Activated naive CD8-positive, alpha-beta T cell treated with anti-CD3 and anti-CD28 coated beads, Interleukin-2, amount 10 ng/mL, durations not matched to agents 7 days and 5 days (primary cell): Measurements from ENCODE around the gene SOD2. TPM values are rescaled to one million over a fixed set of nuclear protein-coding genes. Genes with fewer than 3 reads are reported as not detected.
"Not testable (repeated sequence)": the region's sequence is repeated elsewhere in the genome, so short reads cannot be mapped to it uniquely, and the experiment has no call there.

Experiments used
- ATAC-seq: fragments of 150-1000 bp; cut with Tn5 transposase; one replicate; pipeline ENCODE4 v1.10.0; 2021; ENCODE audit warnings: low read depth, moderate library complexity
- POLR2A ChIA-PET: fragments of 350-600 bp; sonication (Branson Sonifier 250); formaldehyde crosslinking; loops from one replicate; lab custom pipeline; 2021; ENCODE audit warnings: antibody characterized with exemption; lab: Charles Lee
- DNase-seq: peaks from one replicate; pipeline ENCODE4 v3.0.0; 2021
- H3K27ac Mint-ChIP-seq: one replicate; pipeline ENCODE4 v1.8.0; 2022; ENCODE audit warnings: mild to moderate bottlenecking, mixed read lengths
- H3K27me3 Mint-ChIP-seq: one replicate; pipeline ENCODE4 v1.8.0; 2022; ENCODE audit warnings: mild to moderate bottlenecking, moderate library complexity, mixed read lengths
- H3K36me3 Mint-ChIP-seq: one replicate; pipeline ENCODE4 v1.8.0; 2021; ENCODE audit warnings: mild to moderate bottlenecking, mixed read lengths
- H3K4me1 Mint-ChIP-seq: one replicate; pipeline ENCODE4 v1.8.0; 2021; ENCODE audit warnings: mixed read lengths
- H3K4me3 Mint-ChIP-seq: one replicate; pipeline ENCODE4 v1.8.0; 2022; ENCODE audit warnings: mild to moderate bottlenecking, moderate library complexity, mixed read lengths
- H3K9me3 Mint-ChIP-seq: one replicate; pipeline ENCODE4 v1.8.0; 2021; ENCODE audit warnings: mixed read lengths
- total RNA-seq, 2 experiments: library from RNA; stranded (reverse); gene quantifications; one replicate each; pipeline ENCODE4 v1.2.3, GENCODE V29; 2021

Gene SOD2
- total RNA-seq = 10 to 100 TPM; 68.4 to 72.1 TPM

DNA sequence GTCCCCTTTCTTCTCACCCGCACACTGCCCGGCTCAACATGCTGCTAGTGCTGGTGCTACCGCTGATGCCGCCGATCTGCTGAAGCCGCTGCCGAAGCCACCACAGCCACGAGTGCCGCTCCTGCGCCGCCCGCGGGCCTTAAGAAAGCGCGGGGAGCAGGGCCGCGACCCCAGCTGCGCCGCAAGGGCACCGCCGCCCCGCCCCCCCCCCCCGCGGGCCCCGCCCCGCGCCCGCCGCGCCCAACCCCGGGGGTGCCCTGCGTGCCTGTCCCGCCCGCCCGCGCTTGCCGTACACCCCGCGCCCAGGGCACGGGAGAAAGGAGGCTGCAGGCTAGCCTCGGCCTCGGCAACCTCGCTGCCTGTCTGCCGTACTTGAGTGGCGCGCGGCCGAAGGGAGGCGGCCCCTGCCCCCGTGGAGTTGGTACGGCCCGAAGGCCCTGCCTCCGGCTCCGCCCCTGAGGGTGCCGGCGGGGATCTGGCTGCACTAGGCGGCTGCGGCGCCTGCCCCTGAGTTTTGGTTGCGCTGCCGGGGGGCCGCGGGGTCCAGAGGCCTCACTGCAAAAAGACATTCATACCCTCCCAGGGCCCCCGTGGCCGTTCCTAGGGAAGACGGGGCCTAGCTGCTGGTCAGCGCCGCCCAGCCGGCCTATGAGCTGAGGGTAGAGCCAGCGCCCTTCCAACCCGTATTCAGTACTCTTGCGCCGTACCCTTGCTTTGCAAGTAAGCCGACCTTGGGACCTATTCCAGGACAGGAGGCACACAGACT, at the start of gene SOD2:
Gene SOD2 (minus strand): TSS at position 114 of the 766 bp plus-strand sequence. CDS start 74 bp downstream, at position 40.
- Mint-ChIP-seq H3K27ac (peak within 1 kb of the TSS; percentile 93), H3K4me1 (peaks cover 36% of the 10 kb centered on the region), H3K27me3 (no peaks in the 10 kb centered on the region), H3K9me3 (no peaks in the 10 kb centered on the region), H3K4me3 (peak within 1 kb of the TSS; percentile 94), H3K36me3 (peaks cover 15% of the 10 kb centered on the region)
- peak; percentile 77 for ATAC-seq
- peak; percentile 90 for DNase-seq
- POLR2A ChIA-PET = interaction anchor here (1.0 to 4.7 kb wide), 5 partner anchors 34 to 170 kb away, joined by 3 to 46 read pairs (median 14); partner anchors contain the start of genes ACAT2, MRPL18, TCP1 and WTAP

DNA sequence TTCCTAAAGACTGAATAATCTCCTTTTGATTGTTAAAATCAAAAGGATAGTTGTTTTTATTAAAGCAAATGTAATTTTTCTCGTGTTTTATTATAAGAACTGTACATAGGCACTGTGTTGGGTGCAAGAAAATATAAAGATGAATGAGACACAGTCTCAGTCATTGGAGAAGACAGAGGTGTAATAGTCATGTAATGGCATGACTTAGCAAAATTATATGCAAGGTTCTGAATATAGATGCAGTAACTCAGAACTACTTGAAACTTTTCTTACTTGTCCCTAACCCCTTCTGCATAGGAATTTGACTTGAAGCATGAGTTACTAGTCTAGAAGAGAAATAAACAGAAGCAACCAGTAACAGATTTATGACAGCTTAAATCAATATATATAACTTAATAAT, 49.1 kb upstream of the SOD2 start:
- DNase-seq (no peak), ATAC-seq (no peak)
- Mint-ChIP-seq H3K4me3 (no peak overlapping the region), H3K36me3 (peaks cover 29% of the 10 kb centered on the region), H3K4me1 (peaks cover 22% of the 10 kb centered on the region), H3K27ac (no peak overlapping the region), H3K9me3 (no peaks in the 10 kb centered on the region), H3K27me3 (no peaks in the 10 kb centered on the region)
- POLR2A ChIA-PET = no interaction called here

DNA sequence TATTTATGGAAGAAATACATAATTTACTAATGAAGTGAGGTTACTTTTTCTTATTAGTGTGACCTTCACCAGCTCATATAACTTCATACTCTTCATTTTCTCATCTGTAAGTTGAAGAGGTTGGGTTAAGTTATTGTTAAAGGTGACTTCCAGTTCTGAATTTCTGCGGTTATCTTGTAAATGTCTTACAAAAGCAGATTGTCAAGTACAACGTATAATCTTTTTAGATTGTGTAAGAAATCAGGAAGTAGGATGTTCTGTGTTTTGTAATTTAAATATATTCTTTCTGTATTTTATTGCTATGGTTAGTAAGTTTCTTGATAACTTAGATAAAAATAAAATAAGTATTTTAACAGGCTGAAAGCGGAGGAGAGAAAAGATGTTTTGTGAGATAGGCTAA, 46.3 kb upstream of the SOD2 start:
- H3K36me3 Mint-ChIP-seq = peaks cover 12% of the 10 kb centered on the region
- no peaks in the 10 kb centered on the region for H3K27me3 Mint-ChIP-seq
- H3K9me3 Mint-ChIP-seq = no peaks in the 10 kb centered on the region
- H3K4me3 Mint-ChIP-seq = no peak overlapping the region
- peaks cover 14% of the 10 kb centered on the region for H3K4me1 Mint-ChIP-seq
- POLR2A ChIA-PET = interaction anchor here (0.7 kb wide), 1 partner anchor 42 kb away, joined by 3 read pairs; no protein-coding TSS in a partner anchor
- no peak for ATAC-seq
- no peak overlapping the region for H3K27ac Mint-ChIP-seq
- no peak for DNase-seq

DNA sequence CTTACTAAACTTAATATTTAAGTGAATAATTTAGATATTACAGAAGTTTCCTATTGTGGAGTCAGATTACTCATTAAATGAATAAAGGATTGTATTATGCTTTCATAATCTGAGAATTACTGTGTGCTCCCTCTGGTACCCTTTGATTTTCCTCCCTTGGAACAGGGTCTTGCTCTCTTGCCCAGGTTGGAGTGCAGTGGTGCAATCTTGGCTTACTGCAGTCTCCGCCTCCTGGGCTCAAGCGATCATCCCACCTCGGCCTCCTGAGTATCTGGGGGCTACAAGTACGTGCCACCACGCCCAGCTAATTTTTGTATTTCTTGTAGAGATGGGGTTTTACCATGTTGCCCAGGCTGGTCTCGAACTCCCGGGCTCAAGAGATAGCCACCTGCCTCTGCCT, 43.9 kb upstream of the SOD2 start:
- Mint-ChIP-seq H3K27me3 (no peaks in the 10 kb centered on the region), H3K4me1 (peaks cover 14% of the 10 kb centered on the region), H3K27ac (no peak overlapping the region), H3K36me3 (peaks cover 6% of the 10 kb centered on the region), H3K9me3 (no peaks in the 10 kb centered on the region), H3K4me3 (no peak overlapping the region)
- POLR2A ChIA-PET = interaction anchor here (2.8 kb wide), 1 partner anchor 10 kb away, joined by 8 read pairs; the partner anchor contains the start of gene WTAP
- no peak for ATAC-seq
- DNase-seq = no peak

DNA sequence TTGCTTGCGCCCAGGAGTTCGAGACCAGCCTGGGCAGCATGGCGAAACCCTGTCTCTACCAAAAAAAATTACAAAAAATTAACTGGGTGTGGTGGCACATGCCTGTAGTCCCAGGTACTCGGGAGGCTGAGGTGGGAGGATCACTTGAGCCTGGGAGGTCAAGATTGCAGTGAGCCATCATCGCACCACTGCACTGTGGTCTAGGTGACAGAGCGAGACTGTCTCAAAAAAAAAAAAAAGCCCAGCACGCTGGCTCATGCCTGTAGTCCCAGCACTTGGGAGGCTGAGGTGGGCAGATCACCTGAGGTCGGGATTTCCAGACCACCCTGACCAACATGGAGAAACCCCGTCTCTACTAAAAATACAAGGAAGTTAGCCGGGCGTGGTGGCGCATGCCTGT, 40.4 kb upstream of the SOD2 start:
- H3K9me3 Mint-ChIP-seq, H3K36me3 Mint-ChIP-seq, DNase-seq, H3K27ac Mint-ChIP-seq, H3K4me3 Mint-ChIP-seq, H3K27me3 Mint-ChIP-seq, ATAC-seq, POLR2A ChIA-PET: not testable (repeated sequence)
- H3K4me1 Mint-ChIP-seq = peaks cover 36% of the 10 kb centered on the region

DNA sequence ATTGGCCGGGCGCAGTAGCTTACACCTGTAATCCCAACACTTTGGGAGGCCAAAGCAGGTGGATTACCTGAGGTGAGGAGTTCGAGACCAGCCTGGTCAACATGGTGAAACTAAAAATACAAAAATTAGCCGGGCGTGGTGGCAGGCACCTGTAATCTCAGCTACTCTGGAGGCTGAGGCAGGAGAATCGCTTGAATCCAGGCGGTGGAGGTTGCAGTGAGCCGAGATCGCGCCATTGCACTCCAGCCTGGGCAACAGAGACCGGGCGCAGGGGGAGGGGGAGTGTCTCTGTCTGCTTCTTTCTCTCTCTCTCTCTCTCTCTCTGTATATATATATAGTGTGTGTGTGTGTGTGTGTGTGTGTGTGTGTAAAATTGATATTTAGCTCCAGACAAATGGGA, 39.5 kb upstream of the SOD2 start:
- H3K4me1 Mint-ChIP-seq = peaks cover 29% of the 10 kb centered on the region
- H3K4me3 Mint-ChIP-seq, H3K27ac Mint-ChIP-seq, H3K9me3 Mint-ChIP-seq, ATAC-seq, DNase-seq, H3K27me3 Mint-ChIP-seq: not testable (repeated sequence)
- H3K36me3 Mint-ChIP-seq = peaks cover 11% of the 10 kb centered on the region
- POLR2A ChIA-PET = interaction anchor here (1.9 to 2.5 kb wide), 2 partner anchors 28 to 58 kb away, joined by 5 to 16 read pairs; partner anchors contain the start of genes MRPL18 and TCP1

DNA sequence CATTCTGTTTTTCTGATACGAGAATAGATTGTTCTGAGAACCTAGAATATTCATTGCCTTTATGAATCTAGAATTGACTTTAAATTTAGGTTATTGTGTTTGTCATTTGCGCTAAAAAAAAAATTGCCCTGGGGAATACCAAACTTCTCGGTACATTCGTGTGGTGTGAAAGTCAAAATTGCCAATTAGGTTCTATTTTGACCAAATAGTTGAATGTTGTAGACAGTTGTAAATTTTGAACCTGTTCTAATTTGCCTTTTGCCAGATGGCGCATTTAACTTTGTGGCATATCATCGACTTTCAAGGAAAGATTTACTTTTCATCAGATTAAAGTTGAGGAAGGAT, 37.3 kb upstream of the SOD2 start:
- peaks cover 11% of the 10 kb centered on the region for H3K36me3 Mint-ChIP-seq
- peaks cover 32% of the 10 kb centered on the region for H3K4me1 Mint-ChIP-seq
- H3K9me3 Mint-ChIP-seq = no peaks in the 10 kb centered on the region
- DNase-seq = no peak
- no peak overlapping the region for H3K27ac Mint-ChIP-seq
- peak overlapping the region; percentile 12 for H3K4me3 Mint-ChIP-seq
- no peak for ATAC-seq
- no peaks in the 10 kb centered on the region for H3K27me3 Mint-ChIP-seq
- POLR2A ChIA-PET = interaction anchor here (2.5 to 5.4 kb wide), 3 partner anchors 32 to 60 kb away, joined by 16 to 46 read pairs (median 43); partner anchors contain the start of genes ACAT2, MRPL18, SOD2 and TCP1

DNA sequence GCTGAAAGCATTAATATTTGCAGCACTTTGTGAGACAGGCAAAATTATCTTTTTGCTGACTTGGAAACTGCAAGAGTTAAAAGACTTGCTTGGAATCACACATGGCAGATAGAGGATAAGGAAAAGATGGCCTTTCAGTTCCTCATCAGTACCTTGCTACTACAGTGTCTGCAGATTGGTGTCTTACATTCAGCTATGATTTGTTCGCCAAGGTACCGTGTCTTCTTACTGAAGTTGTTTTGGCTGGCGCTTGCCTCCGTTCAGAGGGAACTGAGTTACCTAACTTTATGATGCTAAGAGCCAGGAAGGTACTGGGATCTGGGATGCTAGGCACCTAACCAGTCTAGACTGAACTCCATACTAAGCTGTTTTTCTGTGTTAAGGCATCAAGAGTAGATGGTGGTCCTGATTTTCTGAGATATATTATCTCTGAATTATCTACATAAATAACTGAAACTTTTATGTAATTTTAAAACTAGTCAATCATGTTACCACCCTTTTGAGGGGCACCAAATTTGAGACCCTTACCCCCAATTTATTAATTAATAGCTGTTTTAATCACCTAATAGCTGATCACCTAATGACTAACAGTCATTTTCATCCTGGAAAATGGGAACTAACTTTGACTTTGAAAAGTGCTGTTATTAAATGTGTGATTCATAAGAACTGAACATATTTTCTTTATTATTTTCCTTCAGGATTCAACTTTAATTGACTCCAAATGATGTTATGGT, 36.7 kb upstream of the SOD2 start:
- peak overlapping the region; percentile 85 for H3K4me3 Mint-ChIP-seq
- POLR2A ChIA-PET = interaction anchor here (4.2 to 5.4 kb wide), 3 partner anchors 32 to 60 kb away, joined by 43 to 89 read pairs (median 46); partner anchors contain the start of genes ACAT2, MRPL18, SOD2 and TCP1
- no peak for ATAC-seq
- no peak for DNase-seq
- H3K27ac Mint-ChIP-seq = peak overlapping the region; percentile 34
- H3K4me1 Mint-ChIP-seq = peaks cover 32% of the 10 kb centered on the region
- no peaks in the 10 kb centered on the region for H3K9me3 Mint-ChIP-seq
- peaks cover 11% of the 10 kb centered on the region for H3K36me3 Mint-ChIP-seq
- no peaks in the 10 kb centered on the region for H3K27me3 Mint-ChIP-seq

DNA sequence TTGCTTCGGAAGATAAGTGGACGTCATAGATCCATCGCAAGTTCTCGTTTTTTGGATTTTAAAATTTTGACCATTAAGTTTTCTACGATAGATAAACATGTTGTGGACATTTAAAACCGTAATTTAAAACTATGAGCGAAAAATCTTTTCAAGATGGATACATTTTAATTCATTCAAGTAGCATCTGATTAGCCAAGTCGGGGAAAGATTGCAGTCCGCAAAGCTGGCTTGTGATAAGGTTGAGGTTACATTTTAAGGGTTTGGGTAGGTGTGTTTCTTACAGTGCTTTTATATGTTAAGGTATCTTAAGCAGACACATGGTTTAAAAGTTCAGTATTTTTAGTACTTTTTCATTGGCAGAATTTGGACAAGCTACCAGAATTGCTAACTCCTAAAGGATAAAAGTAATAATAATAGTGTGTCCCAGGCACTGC, 35.5 kb upstream of the SOD2 start:
- no peaks in the 10 kb centered on the region for H3K9me3 Mint-ChIP-seq
- peaks cover 31% of the 10 kb centered on the region for H3K4me1 Mint-ChIP-seq
- ATAC-seq = no peak
- POLR2A ChIA-PET = interaction anchor here (0.6 to 5.4 kb wide), 4 partner anchors 33 to 61 kb away, joined by 3 to 89 read pairs (median 44); partner anchors contain the start of genes ACAT2, MRPL18, SOD2 and TCP1
- H3K36me3 Mint-ChIP-seq = peaks cover 20% of the 10 kb centered on the region
- no peaks in the 10 kb centered on the region for H3K27me3 Mint-ChIP-seq
- DNase-seq = no peak
- peak overlapping the region; percentile 92 for H3K27ac Mint-ChIP-seq
- peak overlapping the region; percentile 85 for H3K4me3 Mint-ChIP-seq

DNA sequence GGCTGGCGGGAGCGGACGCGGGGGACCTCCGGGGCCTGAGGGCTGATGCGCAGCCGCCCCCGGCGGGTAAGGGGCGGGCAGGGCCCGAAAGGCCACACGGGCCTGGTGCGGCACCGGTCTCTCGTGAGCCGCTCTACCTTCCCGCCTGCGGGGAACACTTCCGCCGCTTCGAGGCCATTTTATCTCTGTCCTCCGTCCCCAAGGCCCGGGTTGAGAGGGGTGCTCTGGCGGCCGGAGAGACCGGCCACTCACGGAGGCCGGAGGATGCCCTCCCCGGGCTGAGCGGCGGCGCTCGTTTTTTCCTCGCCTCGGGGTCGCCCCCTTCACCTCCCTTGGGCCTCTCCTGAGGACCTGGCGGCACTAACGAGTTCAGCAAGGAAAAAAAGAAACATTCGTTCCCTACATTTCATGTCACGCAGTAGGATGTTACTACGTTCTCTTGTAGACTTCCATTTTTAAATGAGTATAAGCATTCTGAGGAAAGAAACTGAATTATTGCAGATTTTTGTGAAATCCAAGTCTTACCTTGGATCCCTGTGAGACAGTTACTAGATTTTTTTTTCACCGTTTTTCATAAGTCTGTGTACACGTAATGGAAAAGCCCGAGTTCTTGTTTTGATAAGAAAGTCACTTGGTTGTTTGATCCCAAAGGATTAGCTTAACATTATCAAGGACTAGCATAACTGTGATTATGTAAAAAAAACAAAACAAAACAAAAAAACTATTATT, 34.8 kb upstream of the SOD2 start:
- H3K36me3 Mint-ChIP-seq = peaks cover 26% of the 10 kb centered on the region
- H3K4me1 Mint-ChIP-seq = peaks cover 33% of the 10 kb centered on the region
- POLR2A ChIA-PET = interaction anchor here (1.7 to 5.4 kb wide), 7 partner anchors 10 to 62 kb away, joined by 5 to 89 read pairs (median 13); partner anchors contain the start of genes ACAT2, MRPL18, SOD2 and TCP1
- DNase-seq (no peak), ATAC-seq (peak; percentile 46)
- H3K4me3 Mint-ChIP-seq = peak overlapping the region; percentile 85
- peak overlapping the region; percentile 92 for H3K27ac Mint-ChIP-seq
- H3K9me3 Mint-ChIP-seq = peaks cover 4% of the 10 kb centered on the region
- no peaks in the 10 kb centered on the region for H3K27me3 Mint-ChIP-seq

DNA sequence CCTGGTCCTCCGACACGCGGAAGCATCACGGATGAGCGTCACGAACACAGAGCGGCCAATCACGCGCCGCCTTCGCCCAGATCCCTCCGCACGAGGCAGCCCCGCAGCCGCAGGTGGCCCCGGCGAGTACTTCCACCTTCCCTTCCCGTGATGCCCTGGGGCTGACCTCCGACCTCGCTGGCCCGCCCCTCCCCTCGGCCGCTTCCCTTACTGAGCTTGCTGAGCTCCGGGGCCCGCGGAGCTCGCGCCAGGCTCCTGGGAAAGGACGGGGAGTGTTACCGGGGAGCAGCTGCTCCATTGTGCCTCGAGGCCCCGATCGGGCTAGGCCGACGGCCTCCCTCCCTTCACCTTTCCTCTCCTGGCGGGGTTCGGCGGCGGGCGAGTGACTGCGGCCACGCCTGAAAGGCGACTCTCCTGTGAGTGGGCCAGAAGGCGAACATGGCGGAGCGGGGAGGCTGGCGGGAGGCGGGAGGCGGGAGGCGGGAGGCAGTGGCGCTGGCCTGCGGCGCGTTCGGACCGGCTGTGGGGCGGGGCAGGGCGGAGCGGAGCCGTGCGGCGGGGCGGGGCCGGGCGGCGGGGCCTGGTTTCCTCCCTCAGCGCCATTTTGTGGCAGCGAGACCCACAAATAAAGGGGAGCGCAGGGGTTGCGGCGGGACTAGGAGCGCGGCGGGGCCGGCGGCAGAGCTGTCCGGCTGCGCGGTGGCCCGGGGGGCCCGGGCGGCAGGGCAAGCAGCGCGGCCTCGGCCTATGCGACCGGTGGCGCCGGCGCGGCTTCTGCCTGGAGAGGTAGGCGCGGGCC, 34.1 kb upstream of the SOD2 start, which contains the start of gene WTAP:
Gene WTAP (plus strand): TSS at position 589 of the 799 bp plus-strand sequence. CDS start 8,760 bp downstream, outside the sequence.
- peak; percentile 95 for DNase-seq
- Mint-ChIP-seq H3K27ac (peak within 1 kb of the TSS; percentile 98), H3K27me3 (no peaks in the 10 kb centered on the region), H3K4me3 (peak within 1 kb of the TSS; percentile 94), H3K36me3 (peaks cover 33% of the 10 kb centered on the region), H3K4me1 (peaks cover 32% of the 10 kb centered on the region), H3K9me3 (peaks cover 4% of the 10 kb centered on the region)
- peak; percentile 78 for ATAC-seq
- POLR2A ChIA-PET = interaction anchor here (0.9 to 5.4 kb wide), 19 partner anchors 8 to 736 kb away, joined by 3 to 89 read pairs (median 4); partner anchors contain the start of genes ACAT2, MRPL18, SOD2 and TAGAP
